ENCODE results near the gene SCAF4. TPM values are rescaled to one million over a fixed set of nuclear protein-coding genes. Genes with fewer than 3 reads are reported as not detected.
A peak's percentile ranks its signal among the peaks of the same experiment; 100 is the strongest.

SCAF4 gene
- total and polyA plus RNA-seq, 2 donors (not counting 1 experiment from before 2014, with no cell fraction given): 42.3 to 110 TPM

DNA sequence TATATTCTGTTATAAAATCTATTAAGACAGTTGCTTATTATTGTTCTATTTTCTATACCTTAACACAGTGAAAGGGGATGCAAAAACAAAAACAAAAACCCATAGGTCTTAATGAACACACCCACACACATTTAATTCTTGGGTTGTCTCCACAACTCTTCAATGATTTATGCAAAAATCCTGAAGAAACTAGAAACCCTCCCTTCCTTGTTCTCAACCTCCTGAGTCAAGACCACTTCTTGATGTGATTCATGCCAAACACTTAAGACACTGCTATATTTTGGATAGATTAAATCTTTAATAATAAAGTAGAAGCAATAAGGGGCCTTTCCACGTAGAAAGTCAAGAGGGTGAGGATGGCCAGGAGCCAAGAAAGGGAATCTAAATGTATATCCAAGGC lies 23.4 kb downstream of the SCAF4 start:
- H3K9me3 Mint-ChIP-seq (ENCODE audit: insufficient read depth): no peaks in the 10 kb centered on the region
- intact Hi-C loops (cut with micrococcal nuclease): no loop called here
- CTCF ChIA-PET: no interaction called here

DNA sequence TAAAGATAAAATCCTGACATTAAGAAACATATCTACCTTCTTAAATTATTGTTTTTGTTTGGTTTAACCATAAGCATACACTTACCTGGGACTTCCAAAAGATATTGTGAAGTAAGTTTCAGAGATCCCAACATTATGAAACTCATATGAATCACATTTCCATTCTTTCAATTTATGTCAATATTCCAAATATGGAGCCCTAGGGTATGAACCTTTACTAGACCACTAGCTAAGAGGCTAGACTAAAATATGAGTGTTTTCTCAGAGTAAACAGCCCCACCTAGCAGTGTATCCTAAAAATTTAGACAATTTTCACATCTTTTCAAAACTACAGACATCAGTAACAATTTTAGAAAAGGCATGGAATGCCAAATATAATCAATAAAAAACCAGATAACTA lies 24.4 kb downstream of the SCAF4 start:
- H3K36me3 ChIP-seq (replicated peaks in 1 of 2; ENCODE audit: control extremely low read depth in 1 of 2, control insufficient read depth in 1 of 2, extremely low read depth in 1 of 2, insufficient read depth in 2 of 2, low read length in 1 of 2): peaks cover 10 to 18% of the 10 kb centered on the region in 2 experiments
- no peak overlapping the region for H3K9ac ChIP-seq (ENCODE audit: low read length)
- ChIA-PET POLR2A (no interaction called here), CTCF (no interaction called here)
- H3K79me2 ChIP-seq (ENCODE audit: control insufficient read depth, insufficient read depth, low read length): peaks cover 81% of the 10 kb centered on the region
- H3K4me1 ChIP-seq (ENCODE audit: control insufficient read depth in 2 of 2, insufficient read depth in 2 of 2, low read length in 2 of 2): peaks cover 16 to 20% of the 10 kb centered on the region in 2 donors
- no peak for TF ChIP-seq EZH2 (IDR thresholded peaks at IDR 0.05; ENCODE audit: borderline replicate concordance, insufficient read depth, low read depth, low read length, poor library complexity, severe bottlenecking)
- TF ChIP-seq, protein P1, sequence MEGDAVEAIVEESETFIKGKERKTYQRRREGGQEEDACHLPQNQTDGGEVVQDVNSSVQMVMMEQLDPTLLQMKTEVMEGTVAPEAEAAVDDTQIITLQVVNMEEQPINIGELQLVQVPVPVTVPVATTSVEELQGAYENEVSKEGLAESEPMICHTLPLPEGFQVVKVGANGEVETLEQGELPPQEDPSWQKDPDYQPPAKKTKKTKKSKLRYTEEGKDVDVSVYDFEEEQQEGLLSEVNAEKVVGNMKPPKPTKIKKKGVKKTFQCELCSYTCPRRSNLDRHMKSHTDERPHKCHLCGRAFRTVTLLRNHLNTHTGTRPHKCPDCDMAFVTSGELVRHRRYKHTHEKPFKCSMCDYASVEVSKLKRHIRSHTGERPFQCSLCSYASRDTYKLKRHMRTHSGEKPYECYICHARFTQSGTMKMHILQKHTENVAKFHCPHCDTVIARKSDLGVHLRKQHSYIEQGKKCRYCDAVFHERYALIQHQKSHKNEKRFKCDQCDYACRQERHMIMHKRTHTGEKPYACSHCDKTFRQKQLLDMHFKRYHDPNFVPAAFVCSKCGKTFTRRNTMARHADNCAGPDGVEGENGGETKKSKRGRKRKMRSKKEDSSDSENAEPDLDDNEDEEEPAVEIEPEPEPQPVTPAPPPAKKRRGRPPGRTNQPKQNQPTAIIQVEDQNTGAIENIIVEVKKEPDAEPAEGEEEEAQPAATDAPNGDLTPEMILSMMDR (IDR thresholded peaks at IDR 0.05): no peak
- no peak overlapping the region for H2AFZ ChIP-seq (ENCODE audit: insufficient read depth, low read depth, low read length, poor library complexity, severe bottlenecking)
- no peak overlapping the region for H3K4me3 ChIP-seq (ENCODE audit: control extremely low read depth in 1 of 5, extremely low read depth in 1 of 5, insufficient read depth in 1 of 5, low read depth in 2 of 5, low read length in 4 of 5)
- H3K9me3 ChIP-seq (ENCODE audit: control extremely low read depth in 1 of 3, control insufficient read depth in 2 of 3, insufficient read depth in 1 of 3, low read length in 2 of 3): no peaks in the 10 kb centered on the region
- intact Hi-C loops (cut with micrococcal nuclease): no loop called here
- no peak overlapping the region for H3K4me2 ChIP-seq (replicated peaks; ENCODE audit: low read depth, low read length, poor library complexity, severe bottlenecking)
- Mint-ChIP-seq H3K27me3 (no peaks in the 10 kb centered on the region), H3K4me1 (peaks cover 55% of the 10 kb centered on the region), H3K9me3 (ENCODE audit: insufficient read depth) (no peaks in the 10 kb centered on the region), H3K4me3 (no peak overlapping the region), H3K27ac (no peak overlapping the region)
- no peak overlapping the region for H3K27ac ChIP-seq (ENCODE audit: low read length in 2 of 2)
- H3K27me3 ChIP-seq (replicated peaks in 1 of 4; ENCODE audit: control extremely low read depth in 1 of 4, control insufficient read depth in 3 of 4, insufficient read depth in 4 of 4, low read length in 3 of 4): no peaks in the 10 kb centered on the region
- H4K20me1 ChIP-seq (ENCODE audit: control insufficient read depth, insufficient read depth, low read length, poor library complexity, severe bottlenecking): peaks cover 66% of the 10 kb centered on the region
- DNase-seq (no peak), ATAC-seq (ENCODE audit: low read depth) (no peak)

More for the DNA sequence above, 23.4 kb downstream of the SCAF4 start:
- Histone ChIP-seq H3K9ac (ENCODE audit: low read length) (no peak overlapping the region), H3K4me3 (ENCODE audit: control extremely low read depth in 1 of 5, extremely low read depth in 1 of 5, insufficient read depth in 1 of 5, low read depth in 2 of 5, low read length in 4 of 5) (no peak overlapping the region), H3K4me2 (replicated peaks; ENCODE audit: low read depth, low read length, poor library complexity, severe bottlenecking) (peak overlapping the region; percentile 6), H3K79me2 (ENCODE audit: control insufficient read depth, insufficient read depth, low read length) (peaks cover 91% of the 10 kb centered on the region), H3K4me1 (ENCODE audit: control insufficient read depth in 2 of 2, insufficient read depth in 2 of 2, low read length in 2 of 2) (peaks cover 16 to 26% of the 10 kb centered on the region in 2 donors), H3K27ac (ENCODE audit: low read length in 2 of 2) (peak overlapping the region in 1 of 2 donors; percentile 22), H4K20me1 (ENCODE audit: control insufficient read depth, insufficient read depth, low read length, poor library complexity, severe bottlenecking) (peaks cover 71% of the 10 kb centered on the region), H3K9me3 (ENCODE audit: control extremely low read depth in 1 of 3, control insufficient read depth in 2 of 3, insufficient read depth in 1 of 3, low read length in 2 of 3) (no peaks in the 10 kb centered on the region), H3K27me3 (replicated peaks in 1 of 4; ENCODE audit: control extremely low read depth in 1 of 4, control insufficient read depth in 3 of 4, insufficient read depth in 4 of 4, low read length in 3 of 4) (no peaks in the 10 kb centered on the region), H3K36me3 (replicated peaks in 1 of 2; ENCODE audit: control extremely low read depth in 1 of 2, control insufficient read depth in 1 of 2, extremely low read depth in 1 of 2, insufficient read depth in 2 of 2, low read length in 1 of 2) (peaks cover 6 to 9% of the 10 kb centered on the region in 2 experiments), H2AFZ (ENCODE audit: insufficient read depth, low read depth, low read length, poor library complexity, severe bottlenecking) (no peak overlapping the region)
- no peaks in the 10 kb centered on the region for H3K27me3 Mint-ChIP-seq
- POLR2A ChIA-PET: no interaction called here
- DNase-seq (no peak), ATAC-seq (ENCODE audit: low read depth) (no peak)
- WGBS (ENCODE audit: insufficient coverage): no CpG with 5 or more reads among the region's 1 CpG
- H3K27ac Mint-ChIP-seq: no peak overlapping the region
- peaks cover 64% of the 10 kb centered on the region for H3K4me1 Mint-ChIP-seq
- TF ChIP-seq EZH2 (IDR thresholded peaks at IDR 0.05; ENCODE audit: borderline replicate concordance, insufficient read depth, low read depth, low read length, poor library complexity, severe bottlenecking): no peak
- TF ChIP-seq, protein P1 (IDR thresholded peaks at IDR 0.05): no peak
- no peak overlapping the region for H3K4me3 Mint-ChIP-seq
